ENCODE results near the gene ARMC7.

DNA sequence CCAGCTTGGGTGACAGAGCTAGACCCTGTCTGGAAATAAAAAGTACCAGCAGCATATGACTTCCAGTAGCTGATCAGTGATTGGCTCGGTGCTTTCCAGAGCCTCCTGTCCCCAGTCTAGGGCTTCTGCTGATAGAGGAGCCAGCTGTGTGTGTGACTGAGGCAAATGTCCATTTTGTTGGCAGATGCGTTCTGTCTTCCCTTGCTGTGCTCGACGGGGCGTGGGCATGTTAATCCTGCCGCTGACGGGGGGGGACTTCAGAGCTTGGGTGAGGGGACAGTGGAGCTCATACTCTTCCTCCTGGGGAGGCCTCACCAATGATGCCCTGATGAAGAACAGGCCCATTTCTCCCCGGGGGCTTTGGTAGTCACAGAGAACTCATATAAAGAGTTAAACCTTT, 48.2 kb upstream of the ARMC7 start:
- TF ChIP-seq, protein P1, sequence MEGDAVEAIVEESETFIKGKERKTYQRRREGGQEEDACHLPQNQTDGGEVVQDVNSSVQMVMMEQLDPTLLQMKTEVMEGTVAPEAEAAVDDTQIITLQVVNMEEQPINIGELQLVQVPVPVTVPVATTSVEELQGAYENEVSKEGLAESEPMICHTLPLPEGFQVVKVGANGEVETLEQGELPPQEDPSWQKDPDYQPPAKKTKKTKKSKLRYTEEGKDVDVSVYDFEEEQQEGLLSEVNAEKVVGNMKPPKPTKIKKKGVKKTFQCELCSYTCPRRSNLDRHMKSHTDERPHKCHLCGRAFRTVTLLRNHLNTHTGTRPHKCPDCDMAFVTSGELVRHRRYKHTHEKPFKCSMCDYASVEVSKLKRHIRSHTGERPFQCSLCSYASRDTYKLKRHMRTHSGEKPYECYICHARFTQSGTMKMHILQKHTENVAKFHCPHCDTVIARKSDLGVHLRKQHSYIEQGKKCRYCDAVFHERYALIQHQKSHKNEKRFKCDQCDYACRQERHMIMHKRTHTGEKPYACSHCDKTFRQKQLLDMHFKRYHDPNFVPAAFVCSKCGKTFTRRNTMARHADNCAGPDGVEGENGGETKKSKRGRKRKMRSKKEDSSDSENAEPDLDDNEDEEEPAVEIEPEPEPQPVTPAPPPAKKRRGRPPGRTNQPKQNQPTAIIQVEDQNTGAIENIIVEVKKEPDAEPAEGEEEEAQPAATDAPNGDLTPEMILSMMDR (IDR thresholded peaks at IDR 0.05), result no peak
- TF ChIP-seq POLR2A (IDR thresholded peaks at IDR 0.05) (no peak), POLR2AphosphoS5 (IDR thresholded peaks at IDR 0.05) (no peak), EP300 (IDR thresholded peaks at IDR 0.05) (no peak)

All from sigmoid colon (tissue), 4 donors.